CD4-positive, alpha-beta T cell treated with Interleukin-6 at 100 ng/mL for 8 hours (primary cell): ENCODE data around the gene MTERF1.
"Not testable (repeated sequence)": the region's sequence is repeated elsewhere in the genome, so short reads cannot be mapped to it uniquely, and the experiment has no call there.

Experiments
- DNase-seq: peaks from one replicate; pipeline ENCODE4 v3.0.0-alpha.2; 2020; ENCODE audit warnings: mixed read lengths, low spot score

MTERF1 gene

GRCh38 chr7:91883676-91884362 is 3.3 kb upstream of the MTERF1 start:
- no peak for DNase-seq

GRCh38 chr7:91880016-91880412 is 488 bp downstream of the MTERF1 start:
- DNase-seq: no peak

GRCh38 chr7:91876391-91877133 is 3.9 kb downstream of the MTERF1 start:
- no peak for DNase-seq

- DNase-seq: no peak
These were observed 4.7 kb downstream of the MTERF1 start for GRCh38 chr7:91875851-91876250.

- no peak for DNase-seq
These were observed 7.6 kb downstream of the MTERF1 start for GRCh38 chr7:91872928-91873327.

GRCh38 chr7:91872069-91872468 is 8.4 kb downstream of the MTERF1 start:
- DNase-seq: no peak

GRCh38 chr7:91869661-91870060 is 10.8 kb downstream of the MTERF1 start:
- DNase-seq: no peak

- DNase-seq: no peak
These were observed 13.8 kb downstream of the MTERF1 start for GRCh38 chr7:91866599-91867148.

GRCh38 chr7:91865511-91865910 is 15.0 kb downstream of the MTERF1 start:
- DNase-seq: no peak

- not testable (repeated sequence) for DNase-seq
These were observed 15.9 kb downstream of the MTERF1 start for GRCh38 chr7:91864604-91865003.

GRCh38 chr7:91864070-91864469 is 16.4 kb downstream of the MTERF1 start:
- no peak for DNase-seq

GRCh38 chr7:91852263-91852741 is 28.2 kb downstream of the MTERF1 start:
- no peak for DNase-seq

- no peak for DNase-seq
These were observed 30.0 kb downstream of the MTERF1 start for GRCh38 chr7:91850455-91850854.

GRCh38 chr7:91847876-91848588 is 32.5 kb downstream of the MTERF1 start:
- no peak for DNase-seq

- no peak for DNase-seq
These were observed 33.3 kb downstream of the MTERF1 start for GRCh38 chr7:91847231-91847630.

GRCh38 chr7:91846436-91846835 is 34.1 kb downstream of the MTERF1 start:
- no peak for DNase-seq

GRCh38 chr7:91843831-91844230 is 36.7 kb downstream of the MTERF1 start:
- DNase-seq: no peak

GRCh38 chr7:91838439-91838838 is 42.1 kb downstream of the MTERF1 start:
- DNase-seq: no peak

GRCh38 chr7:91837397-91838070 is 43.0 kb downstream of the MTERF1 start:
- no peak for DNase-seq

- DNase-seq: no peak
These were observed 44.6 kb downstream of the MTERF1 start for GRCh38 chr7:91835826-91836368.

GRCh38 chr7:91835091-91835825 is 45.2 kb downstream of the MTERF1 start:
- DNase-seq: no peak
